COR-L47 (cell line): Measurements from ENCODE around the gene POM121L12.
A peak's percentile ranks its signal among the peaks of the same experiment; 100 is the strongest.

ENCODE experiments used
- DNase-seq: peaks from one replicate; lab custom pipeline; 2025; lab: John Stamatoyannopoulos, UW

The POM121L12 gene

DNA sequence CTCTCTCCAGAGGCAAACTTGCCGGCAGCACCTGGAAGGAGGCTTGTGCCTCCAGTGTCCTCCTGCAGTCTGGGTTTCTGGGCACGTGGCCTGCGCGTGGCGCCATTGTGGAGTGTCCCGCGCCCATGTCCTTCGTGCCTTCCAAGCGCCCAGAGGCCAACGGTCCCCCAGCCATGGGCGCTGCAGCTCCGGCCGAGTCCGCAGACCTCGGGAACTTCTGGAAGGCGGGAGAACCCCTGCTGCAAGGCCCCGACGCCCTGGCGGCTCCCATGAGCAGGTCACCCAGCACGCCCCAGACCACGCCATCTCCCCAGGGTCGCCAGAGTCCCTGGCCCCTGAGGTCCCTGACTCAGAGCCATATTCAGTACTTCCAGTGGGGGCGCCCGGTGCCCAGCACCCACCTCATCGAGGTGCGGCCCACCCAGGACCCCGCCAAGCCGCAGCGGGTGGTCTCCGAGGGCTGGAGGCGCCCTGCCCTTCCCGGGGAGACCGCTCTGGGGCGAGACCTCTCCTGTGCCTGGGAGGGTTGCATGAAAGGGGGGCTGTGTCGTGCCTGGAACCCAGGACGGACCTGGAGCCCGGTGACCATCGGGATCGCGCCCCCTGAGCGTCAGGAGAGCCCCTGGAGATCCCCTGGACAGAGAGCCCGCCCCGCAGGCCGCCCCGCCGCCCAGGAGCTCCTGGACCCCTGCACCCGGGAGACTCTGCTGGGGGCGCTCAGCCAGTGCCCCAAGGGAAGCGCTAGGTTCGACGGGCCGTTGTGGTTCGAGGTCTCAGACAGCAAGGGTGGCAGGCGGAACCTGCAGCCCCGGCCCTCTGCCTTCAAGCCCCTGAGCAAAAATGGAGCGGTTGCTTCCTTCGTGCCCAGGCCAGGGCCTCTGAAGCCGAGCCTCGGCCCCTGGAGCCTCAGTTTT lies at the start of gene POM121L12:
POM121L12 (plus strand) TSS at position 135 of the 914 bp plus-strand sequence; CDS start at position 174, 39 bp downstream.
- no peak for DNase-seq

DNA sequence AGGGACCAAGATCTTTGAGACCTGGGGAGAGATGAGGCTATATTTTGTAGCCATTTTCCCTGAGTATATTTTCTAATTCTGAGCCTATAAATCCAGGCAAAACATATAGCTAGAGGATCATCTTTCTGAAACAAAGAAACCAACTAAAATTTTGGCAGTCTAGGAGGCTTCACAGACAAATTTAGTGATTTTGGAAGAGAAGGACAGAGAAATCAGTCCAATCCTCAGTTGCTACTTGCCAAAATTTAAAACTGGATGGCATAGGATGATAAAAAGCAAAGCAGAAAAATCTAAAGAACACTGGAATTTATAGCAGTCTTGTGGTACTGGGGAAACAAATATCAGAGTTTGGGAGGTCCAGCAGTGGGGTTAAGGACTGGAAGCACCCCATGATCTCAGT lies 43.4 kb upstream of the POM121L12 start:
- DNase-seq, result no peak

DNA sequence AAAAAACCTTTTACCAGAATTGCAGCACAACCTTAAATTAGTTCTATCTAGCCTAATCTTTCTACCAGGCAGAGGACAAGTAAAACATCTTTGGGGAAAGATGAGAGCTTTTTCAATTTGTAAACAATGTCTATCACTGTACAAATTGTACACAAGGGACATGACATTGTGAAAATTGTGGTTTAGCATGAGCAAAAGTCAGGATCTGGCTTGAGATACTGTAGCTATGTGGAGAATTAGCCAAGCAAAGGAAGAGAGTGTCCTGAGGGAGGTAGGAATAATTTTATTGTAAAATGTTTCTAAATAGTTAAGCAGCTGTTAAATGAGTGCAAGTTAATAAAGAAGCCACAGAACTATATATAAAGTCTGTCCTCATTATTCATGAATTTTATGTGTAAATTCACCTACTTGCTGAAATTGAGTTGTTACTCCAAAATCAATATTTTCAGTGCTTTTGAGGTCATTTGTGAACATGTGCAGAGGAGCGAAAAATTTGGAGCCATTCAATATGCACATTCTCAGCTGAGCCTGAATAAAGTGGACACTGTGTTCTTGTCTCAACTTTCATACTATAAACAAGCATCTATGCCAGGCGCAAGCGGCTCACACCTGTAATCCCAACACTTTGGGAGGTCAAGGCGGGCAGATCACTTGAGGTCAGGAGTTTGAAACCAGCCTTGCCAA lies 42.8 kb upstream of the POM121L12 start:
- DNase-seq, result no peak

DNA sequence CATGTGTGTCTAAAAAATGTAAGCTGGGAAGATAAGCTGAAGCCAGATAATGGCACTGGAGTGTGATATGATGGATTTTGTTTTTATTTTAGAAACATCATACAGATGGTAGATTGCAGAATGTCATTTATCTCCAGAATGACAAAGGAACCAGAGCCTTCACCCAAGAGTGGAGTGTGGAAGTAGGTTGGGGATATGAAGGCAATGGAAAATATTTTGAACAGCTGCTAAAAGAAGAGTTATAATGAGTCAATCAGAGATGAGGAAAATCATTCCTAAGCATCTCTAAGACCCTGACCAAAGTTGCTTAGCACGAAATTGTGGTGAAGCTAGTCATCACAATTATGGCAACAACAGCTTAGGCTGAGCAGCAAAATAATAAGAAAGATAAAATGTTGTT lies 39.8 kb upstream of the POM121L12 start:
- no peak for DNase-seq

DNA sequence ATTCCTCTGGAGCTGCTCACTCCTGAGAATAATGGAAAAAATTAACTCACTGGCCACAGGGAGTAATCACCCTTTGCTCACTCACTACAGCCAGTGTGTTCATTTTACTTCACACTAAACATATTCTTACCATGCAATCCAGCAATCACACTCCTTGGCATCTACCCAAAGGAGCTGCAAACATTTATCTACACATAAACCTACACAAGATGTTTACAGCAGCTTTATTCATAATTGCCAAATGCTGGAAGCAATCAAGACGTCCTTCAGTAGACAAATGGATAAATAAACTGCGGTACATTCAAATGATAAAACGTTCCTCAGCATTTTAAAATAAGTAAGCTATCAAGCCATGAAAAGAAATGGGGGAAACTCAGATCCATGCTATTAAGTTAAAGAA lies 34.2 kb upstream of the POM121L12 start:
- no peak for DNase-seq

DNA sequence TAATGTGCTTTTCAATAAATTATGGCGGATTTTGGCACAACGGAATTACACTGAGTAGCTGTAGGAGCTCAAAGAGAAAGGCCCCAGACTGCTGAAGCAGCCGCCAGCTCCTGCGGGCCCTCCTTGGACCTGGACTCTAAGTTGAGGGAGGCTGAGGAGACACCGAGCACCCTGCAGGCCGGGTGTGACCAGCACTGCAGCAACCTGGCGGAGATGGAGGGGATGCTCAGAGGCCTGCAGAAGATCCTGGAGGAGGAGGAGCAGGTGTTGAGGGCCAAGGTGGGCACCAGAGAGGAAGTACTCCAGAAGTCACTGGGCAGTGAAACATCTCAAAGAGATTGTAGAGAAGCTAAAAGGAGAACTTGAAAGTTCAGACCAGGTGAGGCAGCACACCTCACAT lies 33.0 kb upstream of the POM121L12 start:
- DNase-seq, result no peak

DNA sequence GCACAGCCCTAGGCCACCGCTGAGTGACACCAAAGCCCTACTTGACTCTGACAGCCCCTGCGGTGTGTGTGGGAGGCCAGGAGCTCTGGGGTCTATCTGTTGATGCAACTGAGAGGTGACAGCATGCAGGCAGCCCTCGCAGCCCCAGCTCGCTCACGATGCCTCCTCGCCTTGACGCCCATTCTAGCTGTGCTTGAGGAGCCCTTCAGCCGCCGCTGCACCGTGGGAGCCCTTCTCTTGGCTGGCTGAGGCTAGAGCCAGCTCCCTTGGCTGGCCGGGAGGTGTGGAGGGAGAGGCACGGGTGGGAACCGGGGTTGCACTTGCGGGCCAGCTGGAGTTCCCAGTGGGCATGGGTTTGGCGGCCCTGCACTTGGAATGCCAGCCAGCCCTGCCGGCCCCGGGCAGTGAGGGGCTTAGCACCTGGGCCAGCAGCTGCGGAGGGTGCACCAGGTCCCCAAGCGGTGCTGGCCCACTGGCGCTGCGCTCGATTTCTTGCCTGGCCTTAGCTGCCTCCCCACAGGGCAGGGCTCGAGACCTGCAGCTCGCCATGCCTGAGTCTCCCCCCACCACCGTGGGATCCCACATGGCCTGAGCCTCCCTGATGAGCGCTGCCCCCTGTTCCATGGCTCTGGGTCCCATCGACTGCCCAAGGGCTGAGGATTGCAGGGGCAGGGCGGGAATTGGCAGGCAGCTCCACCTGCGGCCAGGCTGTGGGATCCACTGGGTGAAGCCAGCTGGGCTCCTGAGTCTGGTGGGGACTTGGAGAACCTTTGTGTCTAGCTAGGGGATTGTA lies 31.6 kb upstream of the POM121L12 start:
- DNase-seq, result no peak

DNA sequence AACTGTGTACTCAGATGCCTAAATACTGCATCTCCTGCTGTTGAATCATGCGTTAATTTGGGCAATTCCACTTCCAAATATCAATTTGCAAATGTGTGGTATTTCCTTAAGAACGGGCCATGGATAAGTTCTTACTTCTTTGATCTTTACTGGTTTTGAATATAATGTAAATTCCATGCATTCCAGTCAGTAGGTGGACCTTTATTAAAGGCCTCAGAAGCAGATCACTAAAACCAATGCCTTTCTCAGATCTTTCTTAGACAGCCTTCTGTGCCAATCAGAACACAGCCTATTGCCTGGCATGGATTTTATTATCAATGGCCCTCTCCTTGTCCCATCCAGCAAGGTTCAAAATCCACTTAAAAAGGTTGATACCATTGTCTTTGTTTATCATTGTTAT lies 21.5 kb upstream of the POM121L12 start:
- DNase-seq, result no peak

DNA sequence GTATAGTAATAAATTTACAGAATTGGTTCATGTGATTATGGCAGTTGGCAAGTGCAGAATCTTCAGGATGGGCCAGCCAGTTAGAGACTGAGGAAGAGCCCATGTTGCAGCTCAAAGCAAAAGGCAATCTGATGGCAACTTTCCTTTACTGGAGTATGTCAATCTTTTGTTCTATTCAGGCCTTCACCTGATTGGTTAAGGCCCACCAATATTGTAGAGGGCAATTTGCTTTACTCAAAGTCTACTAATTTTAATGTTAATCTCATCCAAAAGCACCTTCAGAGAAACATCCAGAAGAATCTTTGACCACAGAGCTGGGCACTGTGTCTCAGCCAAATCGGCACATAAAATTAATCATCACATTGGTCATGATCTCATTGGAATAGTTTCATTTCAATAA lies 20.0 kb upstream of the POM121L12 start:
- DNase-seq, result no peak

DNA sequence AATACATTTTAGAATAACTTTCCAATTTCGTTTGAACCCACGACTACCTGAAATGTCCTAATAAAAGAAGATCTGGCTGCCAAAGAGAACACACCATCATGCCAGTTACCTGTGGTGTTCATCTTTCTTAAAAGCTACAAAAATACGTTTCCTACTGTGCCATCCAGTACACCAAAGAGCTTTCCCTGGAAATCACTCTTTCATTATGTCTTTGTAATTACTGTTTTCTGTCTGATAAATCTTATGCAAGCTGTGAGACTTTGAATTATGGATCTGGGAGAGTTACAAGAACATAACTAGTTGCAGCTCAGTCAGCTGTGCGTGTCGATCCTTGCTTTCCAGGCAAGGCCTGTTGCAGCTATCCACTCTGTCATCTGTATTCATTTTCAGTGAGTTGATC lies 12.5 kb upstream of the POM121L12 start:
- peak; percentile 30 for DNase-seq

DNA sequence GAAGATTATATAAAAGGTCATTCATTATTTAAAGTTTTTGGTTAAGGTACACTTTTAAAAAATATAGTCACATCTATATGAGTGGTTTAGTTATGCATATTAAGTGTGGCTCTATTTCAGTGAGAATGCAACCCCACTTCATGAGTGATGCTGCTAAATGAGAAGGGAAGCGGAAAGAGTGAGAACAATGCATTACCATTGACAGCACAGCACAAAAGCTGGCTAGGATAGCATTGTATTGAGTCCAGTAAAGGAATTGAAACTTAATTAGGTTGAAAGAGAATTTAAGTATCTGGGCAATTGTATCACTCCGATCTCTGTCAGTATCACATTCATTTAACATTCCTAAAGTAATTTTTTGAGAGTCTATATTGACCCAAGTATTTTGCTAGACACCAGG lies 13.2 kb downstream of the POM121L12 start:
- DNase-seq, result no peak

DNA sequence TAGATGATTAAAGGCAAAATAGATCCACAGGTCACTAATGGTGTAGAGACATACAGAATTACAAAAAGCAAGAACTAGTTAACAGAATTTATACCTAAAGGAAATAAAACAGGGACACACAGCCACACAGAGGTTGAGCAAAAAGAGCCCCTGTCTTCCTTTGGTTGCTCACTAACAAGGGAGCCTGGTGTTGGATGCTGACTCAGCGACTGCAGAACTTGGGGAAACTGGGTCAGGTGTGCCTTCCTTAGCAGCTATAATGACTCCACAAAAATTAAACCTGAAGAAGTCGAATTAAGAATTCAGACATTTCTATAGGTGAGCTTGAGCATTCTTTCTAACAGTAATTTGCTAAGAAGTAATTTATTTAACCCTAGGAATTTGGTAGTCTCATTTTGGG lies 15.0 kb downstream of the POM121L12 start:
- no peak for DNase-seq

DNA sequence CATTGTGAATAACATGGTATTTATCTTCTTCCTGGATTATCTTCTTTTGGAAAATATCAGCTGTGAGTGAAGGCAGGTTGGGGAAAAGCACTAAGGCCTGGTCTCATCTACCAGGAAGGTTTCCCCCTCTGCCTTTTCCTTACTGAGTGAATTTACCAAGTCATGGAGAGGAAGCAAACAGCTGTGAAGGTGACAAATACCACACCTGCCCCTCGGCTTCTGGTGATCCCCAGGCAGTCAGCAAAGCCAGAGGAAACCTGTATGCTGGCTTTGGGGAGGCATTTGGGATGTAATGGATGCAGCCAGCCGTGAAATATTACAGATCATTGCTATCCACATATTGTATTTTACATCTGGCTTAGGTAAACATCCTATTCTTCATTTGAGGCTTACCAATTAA lies 24.2 kb downstream of the POM121L12 start:
- DNase-seq, result no peak

DNA sequence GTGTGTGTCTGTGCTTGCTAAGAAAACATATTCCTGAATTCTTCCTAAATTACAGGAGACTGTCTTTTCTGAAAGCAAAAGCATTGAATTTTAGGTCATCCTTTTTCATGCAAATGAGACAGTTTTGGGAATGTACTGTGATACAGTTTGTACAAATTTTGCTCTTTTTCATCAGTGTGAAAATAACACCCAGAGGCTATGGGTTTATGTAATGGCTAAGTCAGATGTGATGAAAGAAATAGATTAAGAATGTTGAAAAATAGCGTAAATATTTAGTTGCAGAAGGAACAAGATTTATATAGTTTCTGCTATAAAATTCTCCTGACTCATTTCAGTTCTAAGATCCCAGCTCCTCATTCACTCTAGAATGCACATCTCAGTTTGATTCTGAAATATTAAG lies 24.6 kb downstream of the POM121L12 start:
- no peak for DNase-seq

DNA sequence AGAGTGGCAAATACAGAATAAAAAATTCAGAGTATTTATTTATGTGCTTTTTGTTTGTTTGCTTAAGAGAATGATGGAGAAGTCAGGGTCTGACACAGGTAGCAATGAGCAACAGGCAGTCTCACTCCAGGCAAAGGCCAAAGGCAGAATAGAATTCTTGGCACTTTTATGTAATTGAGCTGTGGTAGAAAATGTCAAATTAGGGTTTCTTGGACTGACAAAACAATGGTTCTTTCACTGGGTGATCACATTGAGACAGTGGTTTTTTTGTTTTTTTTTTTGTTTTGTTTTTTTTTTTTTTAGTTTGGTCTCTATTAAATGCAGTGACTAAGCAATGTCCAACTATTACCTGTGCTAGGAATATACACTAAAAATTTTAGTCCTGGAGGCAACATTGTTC lies 27.4 kb downstream of the POM121L12 start:
- no peak for DNase-seq

DNA sequence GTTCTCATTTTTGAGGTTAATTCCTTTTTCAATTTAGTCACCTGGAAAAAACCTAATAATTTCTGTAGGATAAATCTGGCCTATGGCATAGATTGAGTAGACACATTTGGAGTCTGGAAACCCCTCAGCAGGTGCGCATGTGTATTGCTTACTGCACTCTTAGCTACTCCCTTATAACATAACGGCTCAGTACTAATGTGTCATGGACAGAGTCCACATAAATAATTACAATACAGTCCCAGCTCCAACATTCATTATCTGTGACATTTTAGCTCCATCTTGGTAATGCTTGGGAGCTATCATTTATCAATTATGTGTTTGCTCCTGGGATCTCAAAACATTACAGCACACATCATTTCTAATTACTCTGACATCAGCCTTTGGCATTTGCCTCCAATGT lies 33.2 kb downstream of the POM121L12 start:
- DNase-seq, result no peak

DNA sequence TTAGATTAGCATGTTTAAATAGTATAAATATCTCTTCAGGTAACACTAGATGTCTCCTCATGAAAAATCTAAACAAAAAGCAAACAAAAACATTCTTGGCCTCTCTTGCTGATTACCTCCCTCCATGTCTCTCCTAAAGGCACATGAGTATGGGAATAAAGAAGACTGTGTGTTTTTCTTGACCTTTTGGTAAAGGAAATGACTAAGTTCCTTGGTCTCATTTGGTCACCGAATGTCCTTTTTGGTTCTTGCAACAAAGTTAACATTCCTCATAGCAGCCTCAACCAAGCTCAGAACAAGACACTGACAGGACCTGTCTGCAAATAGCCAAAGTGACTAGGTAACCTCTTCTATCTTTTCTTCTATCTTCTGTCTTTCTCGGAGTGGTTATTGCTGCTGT lies 35.5 kb downstream of the POM121L12 start:
- no peak for DNase-seq
